Mucosa of rectum (tissue), 2 donors: Measurements from ENCODE around the gene NANOGP8.

Experiments
- H3K27ac ChIP-seq, 2 donors: one replicate each; pipeline ENCODE4 v1.7.0; 2013; ENCODE audit warnings: inconsistent platforms in 2 of 2, low read depth in 2 of 2, low read length in 2 of 2
- H3K27me3 ChIP-seq, 2 donors: one replicate each; pipeline ENCODE4 v1.7.0; 2013; ENCODE audit warnings: low read length in 2 of 2; ENCODE audit not compliant: control insufficient read depth in 2 of 2, insufficient read depth in 2 of 2
- H3K36me3 ChIP-seq, 2 donors: one replicate each; pipeline ENCODE4 v1.7.0; 2013; ENCODE audit warnings: low read length in 2 of 2; ENCODE audit not compliant: control insufficient read depth in 2 of 2, insufficient read depth in 2 of 2
- H3K4me1 ChIP-seq, 2 donors: one replicate each; pipeline ENCODE4 v1.7.0; 2013; ENCODE audit warnings: low read length in 2 of 2, mild to moderate bottlenecking in 1 of 2; ENCODE audit not compliant: control insufficient read depth in 2 of 2, insufficient read depth in 2 of 2
- H3K4me3 ChIP-seq, 2 donors: one replicate each; pipeline ENCODE4 v1.7.0; 2013; ENCODE audit warnings: low read length in 2 of 2
- H3K9ac ChIP-seq, 2 donors: one replicate each; pipeline ENCODE4 v1.7.0; 2013; ENCODE audit warnings: low read length in 2 of 2, low read depth in 1 of 2, mild to moderate bottlenecking in 1 of 2
- H3K9me3 ChIP-seq, 2 donors: one replicate each; pipeline ENCODE4 v1.7.0; 2013; ENCODE audit warnings: low read length in 2 of 2; ENCODE audit not compliant: control insufficient read depth in 2 of 2
- donor health status: healthy.
- donor health status: Normal muscosa, but diverticular disease.

The NANOGP8 gene

DNA sequence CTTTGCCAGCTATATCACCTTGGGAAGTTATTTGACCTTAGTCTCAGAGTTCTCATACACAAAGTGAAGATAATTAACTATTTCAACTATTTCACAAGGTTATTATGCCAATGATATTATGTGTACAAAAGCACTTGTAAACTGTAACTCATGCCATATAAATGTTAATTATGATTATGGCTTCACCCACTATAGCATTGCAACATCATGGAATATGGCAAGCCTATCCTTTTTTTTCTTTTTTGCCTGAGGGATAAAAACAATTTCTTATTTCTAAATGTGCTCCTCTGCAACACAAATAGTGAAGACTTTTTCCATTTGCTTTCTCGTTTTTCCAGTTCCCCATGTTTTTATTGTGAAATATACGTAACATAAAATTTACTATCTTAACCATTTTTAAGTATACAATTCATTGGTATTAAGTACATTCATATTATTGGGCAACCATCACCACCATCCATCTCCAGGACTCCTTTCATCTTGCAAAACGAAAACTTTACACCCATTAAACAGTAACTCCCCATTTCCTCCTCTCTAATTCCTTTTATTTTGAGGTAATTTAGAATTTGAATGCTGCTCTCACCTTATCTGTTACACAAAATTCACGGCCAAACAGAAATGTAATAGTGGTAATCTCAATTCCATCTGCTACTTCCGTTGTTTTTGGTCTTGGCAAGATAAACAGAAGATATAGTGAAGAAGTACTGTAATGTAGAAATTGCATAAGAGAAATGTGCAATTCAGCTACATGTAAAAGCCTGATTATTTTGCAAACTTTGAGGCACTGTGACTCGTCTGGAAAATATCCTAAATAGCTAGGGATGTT lies 46.3 kb downstream of the NANOGP8 start:
- Histone ChIP-seq H3K9me3 (no peaks in the 10 kb centered on the region), H3K36me3 (no peaks in the 10 kb centered on the region), H3K4me3 (no peak overlapping the region), H3K4me1 (no peaks in the 10 kb centered on the region), H3K27me3 (no peaks in the 10 kb centered on the region), H3K27ac (no peak overlapping the region), H3K9ac (no peak overlapping the region)
